BLaER1 treated with 17β-estradiol and CSF1 and Interleukin-3, amounts not matched to agents 10 nM and 100 nM (cell line): Measurements from ENCODE around the gene CRYGN.

Experiments used
- H3K27ac ChIP-seq, 11 experiments: shearing (Covaris generic); formaldehyde crosslinking; 2 replicates each; pipeline ENCODE4 v1.8.1; 2022
- H3K27me3 ChIP-seq, 11 experiments: shearing (Covaris generic); formaldehyde crosslinking; 2 replicates each; pipeline ENCODE4 v1.8.1; 2022
- H3K36me3 ChIP-seq, 11 experiments: shearing (Covaris generic); formaldehyde crosslinking; 2 replicates each; pipeline ENCODE4 v1.8.1; 2022
- H3K4me1 ChIP-seq, 10 experiments: shearing (Covaris generic); formaldehyde crosslinking; 2 replicates each; pipeline ENCODE4 v1.8.1; 2022
- H3K4me2 ChIP-seq, 11 experiments: shearing (Covaris generic); formaldehyde crosslinking; 2 replicates each; pipeline ENCODE4 v1.8.1; 2022
- H3K4me3 ChIP-seq, 10 experiments: shearing (Covaris generic); formaldehyde crosslinking; 2 replicates each; pipeline ENCODE4 v1.8.1; 2022
- H3K9ac ChIP-seq, 11 experiments: shearing (Covaris generic); formaldehyde crosslinking; 2 replicates each; pipeline ENCODE4 v1.8.1; 2022
- H3K9me3 ChIP-seq, 11 experiments: shearing (Covaris generic); formaldehyde crosslinking; replicated peaks in 1 of 11; 2 replicates each; pipeline ENCODE4 v1.8.1; 2022
- H4K20me1 ChIP-seq, 11 experiments: shearing (Covaris generic); formaldehyde crosslinking; 2 replicates each; pipeline ENCODE4 v1.8.1; 2022
- Cebpa-rat ChIP-seq, 11 experiments: shearing (Covaris generic); IDR thresholded peaks; 2 replicates each; pipeline ENCODE4 v1.8.1; 2022

Gene CRYGN

GRCh38 chr7:151449990-151450389, 10.0 kb upstream of the CRYGN start:
- Histone ChIP-seq H4K20me1 (no peaks in the 10 kb centered on the region), H3K9me3 (no peaks in the 10 kb centered on the region), H3K4me3 (no peak overlapping the region), H3K4me1 (peaks cover 0 to 12% (median 6%) of the 10 kb centered on the region in 10 experiments; a peak in 12 of 20 replicates), H3K27ac (no peak overlapping the region), H3K9ac (no peak overlapping the region), H3K27me3 (peaks cover 0 to 8% (median 5%) of the 10 kb centered on the region in 11 experiments; a peak in 10 of 22 replicates), H3K36me3 (no peaks in the 10 kb centered on the region), H3K4me2 (no peak overlapping the region)
- no peak for TF ChIP-seq Cebpa-rat (IDR thresholded peaks at IDR 0.05)

DNA sequence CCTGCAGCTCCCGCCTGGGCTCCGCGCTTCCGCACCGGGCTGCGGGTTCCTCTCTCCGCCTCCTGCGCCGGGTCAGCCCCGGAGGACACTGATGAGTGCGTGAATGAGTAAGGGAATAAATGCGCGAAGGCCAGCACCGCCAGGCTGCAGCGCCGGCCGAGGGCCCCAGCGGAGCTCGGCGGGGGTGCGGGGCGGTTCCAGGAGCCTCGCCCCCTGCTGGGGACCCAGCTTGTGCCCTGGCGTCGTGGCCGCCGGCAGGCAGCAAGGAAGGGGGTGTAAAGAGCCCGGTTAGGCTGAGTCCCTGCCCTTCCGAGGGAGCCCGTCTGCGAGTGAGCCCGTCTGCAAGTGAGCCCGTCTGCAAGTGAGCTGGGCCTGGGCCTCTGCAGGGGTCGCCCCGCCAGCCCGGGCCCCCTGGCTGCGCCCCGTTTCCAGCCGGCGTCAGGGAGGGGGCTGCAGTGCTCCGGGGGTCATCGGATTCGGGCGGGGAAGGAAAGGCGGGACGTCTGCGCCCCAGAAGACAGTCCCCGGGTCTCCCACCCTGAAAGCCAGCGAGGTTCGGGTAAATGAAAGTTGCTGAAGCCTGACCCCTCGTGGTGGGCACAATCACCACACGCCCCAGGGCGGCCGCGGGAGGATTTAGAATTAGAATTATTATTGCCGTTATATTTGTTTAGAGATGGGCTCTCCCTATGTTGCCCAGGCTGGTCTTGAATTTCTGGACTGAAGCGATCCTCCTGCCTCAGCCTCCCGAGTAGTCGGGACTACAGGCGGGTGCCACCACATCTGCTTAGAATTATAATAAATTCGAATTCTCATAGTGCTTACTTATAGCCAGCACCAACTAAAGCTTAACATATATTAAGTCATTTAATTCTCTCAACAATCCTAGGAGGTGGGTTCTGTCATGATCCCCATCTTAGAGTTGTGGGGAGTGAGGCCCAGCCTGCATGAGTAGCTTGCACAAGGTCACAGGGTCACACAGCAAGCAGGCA, 8.6 kb upstream of the CRYGN start:
- Histone ChIP-seq H3K36me3 (no peaks in the 10 kb centered on the region), H3K27ac (peak overlapping the region in 5 of 11 experiments; percentile 12 to 50 (median 41); a peak in 6 of 22 replicates), H3K9ac (peak overlapping the region; percentile 44 to 79 (median 73); a peak in 21 of 22 replicates), H3K9me3 (no peaks in the 10 kb centered on the region), H3K4me3 (peak overlapping the region; percentile 51 to 72 (median 58)), H3K27me3 (peaks cover 0 to 8% (median 5%) of the 10 kb centered on the region in 11 experiments; a peak in 10 of 22 replicates), H4K20me1 (no peaks in the 10 kb centered on the region), H3K4me2 (peak overlapping the region; percentile 77 to 96 (median 92)), H3K4me1 (peaks cover 0 to 9% (median 6%) of the 10 kb centered on the region in 10 experiments; a peak in 12 of 20 replicates)
- TF ChIP-seq Cebpa-rat (IDR thresholded peaks at IDR 0.05), result no peak

- Histone ChIP-seq H3K4me3 (peak overlapping the region in 9 of 10 experiments; percentile 51 to 72 (median 60); a peak in 17 of 20 replicates), H3K9ac (peak overlapping the region in 9 of 11 experiments; percentile 62 to 79 (median 73); a peak in 9 of 22 replicates), H3K4me1 (peaks cover 0 to 14% (median 7%) of the 10 kb centered on the region in 10 experiments; a peak in 14 of 20 replicates), H4K20me1 (no peaks in the 10 kb centered on the region), H3K27me3 (peaks cover 0 to 8% (median 5%) of the 10 kb centered on the region in 11 experiments; a peak in 10 of 22 replicates), H3K36me3 (no peaks in the 10 kb centered on the region), H3K4me2 (peak overlapping the region; percentile 77 to 96 (median 92)), H3K9me3 (no peaks in the 10 kb centered on the region), H3K27ac (no peak overlapping the region)
- TF ChIP-seq Cebpa-rat (IDR thresholded peaks at IDR 0.05), result no peak
These were observed 7.9 kb upstream of the CRYGN start for GRCh38 chr7:151447901-151448260.

DNA sequence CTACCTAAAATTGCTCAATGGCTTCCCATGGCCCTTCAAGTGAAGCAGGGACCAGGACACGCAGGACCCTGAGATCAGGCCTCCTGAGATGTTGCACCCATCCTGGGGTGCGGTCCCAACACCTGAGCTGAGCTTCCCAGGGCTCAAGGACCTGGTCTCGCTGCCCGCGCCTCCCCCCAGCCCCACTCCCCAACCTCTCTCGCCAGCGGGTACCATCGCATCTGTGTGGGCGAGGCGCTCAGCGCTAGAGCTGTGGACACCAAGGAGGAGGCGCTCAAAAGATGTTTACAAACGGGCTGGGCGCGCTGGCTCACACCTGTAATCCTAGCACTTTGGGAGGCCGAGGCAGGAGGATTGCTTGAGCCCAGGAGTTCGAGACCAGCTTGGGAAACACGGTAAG, 7.4 kb upstream of the CRYGN start:
- peaks cover 0 to 8% (median 5%) of the 10 kb centered on the region in 11 experiments; a peak in 10 of 22 replicates for H3K27me3 ChIP-seq
- H3K4me1 ChIP-seq, result peaks cover 0 to 19% (median 13%) of the 10 kb centered on the region in 10 experiments; a peak in 14 of 20 replicates
- H3K9me3 ChIP-seq, result no peaks in the 10 kb centered on the region
- H3K9ac ChIP-seq, result no peak overlapping the region
- H3K4me2 ChIP-seq, result no peak overlapping the region
- no peak for TF ChIP-seq Cebpa-rat (IDR thresholded peaks at IDR 0.05)
- H4K20me1 ChIP-seq, result no peaks in the 10 kb centered on the region
- no peaks in the 10 kb centered on the region for H3K36me3 ChIP-seq
- no peak overlapping the region for H3K4me3 ChIP-seq
- no peak overlapping the region for H3K27ac ChIP-seq

GRCh38 chr7:151446412-151446811, 6.5 kb upstream of the CRYGN start:
- Histone ChIP-seq H3K9ac (no peak overlapping the region), H3K27ac (no peak overlapping the region)
- TF ChIP-seq Cebpa-rat (IDR thresholded peaks at IDR 0.05), result no peak

DNA sequence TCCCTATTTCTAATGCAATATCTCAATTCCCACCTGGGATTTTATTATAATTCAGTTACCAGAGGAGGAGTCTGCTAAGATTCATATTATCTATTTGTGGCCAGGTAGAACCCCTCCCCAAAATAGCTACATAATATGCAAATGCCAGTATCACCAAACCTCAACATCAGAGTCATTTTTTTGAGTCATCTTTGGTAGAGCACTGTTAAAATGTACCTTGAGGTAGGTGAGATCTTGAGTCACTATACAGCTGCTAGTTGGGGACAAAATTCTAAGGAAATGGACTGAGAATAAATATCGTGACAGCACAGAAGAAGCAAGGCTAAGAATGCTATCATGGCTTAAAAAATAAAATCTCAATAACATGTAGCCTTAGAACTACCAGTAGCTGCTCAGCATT, 4.7 kb upstream of the CRYGN start:
- H3K4me1 ChIP-seq, result peaks cover 24 to 46% (median 38%) of the 10 kb centered on the region in 10 experiments
- peaks cover 7 to 24% (median 16%) of the 10 kb centered on the region in 11 experiments; a peak in 21 of 22 replicates for H3K27me3 ChIP-seq
- no peak overlapping the region for H3K4me3 ChIP-seq
- TF ChIP-seq Cebpa-rat (IDR thresholded peaks at IDR 0.05), result no peak
- no peak overlapping the region for H3K9ac ChIP-seq
- peaks cover 0 to 4% (median 0%) of the 10 kb centered on the region in 11 experiments; a peak in 2 of 22 replicates for H4K20me1 ChIP-seq
- no peak overlapping the region for H3K4me2 ChIP-seq
- H3K27ac ChIP-seq, result no peak overlapping the region
- H3K36me3 ChIP-seq, result no peaks in the 10 kb centered on the region
- no peaks in the 10 kb centered on the region for H3K9me3 ChIP-seq

More at GRCh38 chr7:151446412-151446811, 6.5 kb upstream of the CRYGN start:
- peaks cover 6 to 28% (median 22%) of the 10 kb centered on the region in 10 experiments for H3K4me1 ChIP-seq
- H3K36me3 ChIP-seq, result no peaks in the 10 kb centered on the region
- H3K4me3 ChIP-seq, result no peak overlapping the region
- no peaks in the 10 kb centered on the region for H3K9me3 ChIP-seq
- H4K20me1 ChIP-seq, result no peaks in the 10 kb centered on the region
- H3K4me2 ChIP-seq, result no peak overlapping the region
- H3K27me3 ChIP-seq, result peaks cover 0 to 8% (median 5%) of the 10 kb centered on the region in 11 experiments; a peak in 10 of 22 replicates

GRCh38 chr7:151442776-151443496, 3.0 kb upstream of the CRYGN start:
- Histone ChIP-seq H3K36me3 (no peaks in the 10 kb centered on the region), H3K4me1 (peaks cover 28 to 46% (median 39%) of the 10 kb centered on the region in 10 experiments), H3K4me2 (peak overlapping the region in 6 of 11 experiments; percentile 75 to 91 (median 86); a peak in 11 of 22 replicates), H3K27ac (peak overlapping the region in 2 of 11 experiments; percentile 46 to 61; a peak in 3 of 22 replicates), H3K4me3 (no peak overlapping the region), H3K27me3 (peaks cover 15 to 35% (median 24%) of the 10 kb centered on the region in 11 experiments; a peak in 21 of 22 replicates), H4K20me1 (peaks cover 0 to 4% (median 0%) of the 10 kb centered on the region in 11 experiments; a peak in 2 of 22 replicates), H3K9me3 (no peaks in the 10 kb centered on the region), H3K9ac (no peak overlapping the region)
- no peak for TF ChIP-seq Cebpa-rat (IDR thresholded peaks at IDR 0.05)

DNA sequence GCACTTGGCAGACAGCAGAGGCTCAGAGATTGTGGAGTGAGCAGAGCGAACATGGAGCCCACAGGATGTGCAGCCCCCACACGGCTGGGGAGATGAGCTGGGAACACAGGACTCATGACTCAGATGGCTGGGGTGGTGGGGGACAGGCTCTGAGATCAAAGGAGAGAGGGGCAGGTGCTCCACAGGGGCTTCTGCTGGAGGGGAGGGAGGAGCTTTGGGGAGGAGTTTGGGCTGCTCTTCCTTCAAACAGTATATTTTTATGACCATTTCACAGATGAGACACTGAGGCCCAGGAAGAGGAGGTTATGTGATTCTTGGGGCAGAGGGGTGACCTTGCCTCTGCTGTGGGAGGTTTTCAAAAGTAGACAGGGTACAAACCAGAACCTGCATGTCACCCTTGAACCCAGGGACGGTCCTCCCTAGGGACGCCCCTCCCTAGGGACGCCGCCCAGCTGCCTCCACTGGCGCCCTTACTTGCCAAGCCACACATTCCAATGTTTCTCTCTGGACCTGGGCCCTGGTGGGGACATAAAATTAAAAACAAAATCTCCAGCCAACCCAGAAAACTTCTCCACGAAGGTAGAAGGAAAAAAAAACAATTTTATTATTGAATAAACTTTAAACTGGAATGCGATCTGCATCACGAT, 981 bp upstream of the CRYGN start:
- H3K9ac ChIP-seq, result peak overlapping the region in 3 of 11 experiments; percentile 7 to 37 (median 20); a peak in 5 of 22 replicates

More for the DNA sequence above, 981 bp upstream of the CRYGN start:
- H3K4me1 ChIP-seq, result peaks cover 28 to 44% (median 39%) of the 10 kb centered on the region in 10 experiments
- peak overlapping the region in 5 of 11 experiments; percentile 10 to 67 (median 61); a peak in 9 of 22 replicates for H3K27ac ChIP-seq
- peaks cover 0 to 4% (median 0%) of the 10 kb centered on the region in 11 experiments; a peak in 2 of 22 replicates for H4K20me1 ChIP-seq
- H3K9me3 ChIP-seq, result no peaks in the 10 kb centered on the region
- H3K4me2 ChIP-seq, result peak overlapping the region; percentile 75 to 98 (median 90)
- H3K4me3 ChIP-seq, result no peak overlapping the region; a peak in 1 of 20 replicates
- TF ChIP-seq Cebpa-rat (IDR thresholded peaks at IDR 0.05), result no peak
- H3K27me3 ChIP-seq, result peaks cover 15 to 34% (median 23%) of the 10 kb centered on the region in 11 experiments; a peak in 21 of 22 replicates
- H3K36me3 ChIP-seq, result no peaks in the 10 kb centered on the region
